Left ventricle myocardium inferior (tissue), 1 donor: ENCODE results near the gene SLC24A3. TPM values are rescaled to one million over a fixed set of nuclear protein-coding genes. Genes with fewer than 3 reads are reported as not detected.

Source experiments
- DNase-seq: peaks from one replicate; pipeline ENCODE4 v3.0.0-alpha.2; 2020
- H3K27ac ChIP-seq: fragments of 200-600 bp; replicated peaks from 2 replicates; pipeline ENCODE4 v1.8.0; 2021
- H3K27me3 ChIP-seq: fragments of 200-600 bp; 2 replicates; pipeline ENCODE4 v1.8.0; 2021; ENCODE audit warnings: low read depth
- H3K36me3 ChIP-seq: fragments of 200-600 bp; 2 replicates; pipeline ENCODE4 v1.8.0; 2021
- H3K4me1 ChIP-seq: fragments of 200-600 bp; 2 replicates; pipeline ENCODE4 v1.8.0; 2021
- H3K4me3 ChIP-seq: fragments of 200-600 bp; 2 replicates; pipeline ENCODE4 v1.8.0; 2021; ENCODE audit warnings: mild to moderate bottlenecking, moderate library complexity
- H3K9me3 ChIP-seq: fragments of 200-600 bp; replicated peaks from 2 replicates; pipeline ENCODE4 v1.8.0; 2021
- intact Hi-C: fragments of 100-400 bp; cut with micrococcal nuclease; formaldehyde crosslinking; loops from one replicate; pipeline ENCODE4 v1.11.0; 2022
- total RNA-seq: library from RNA; stranded (reverse); fragmentation: NEBNext Ultra II Directional; extraction: Animal tissue kit (Norgen Biotek cat#: 25700); gene quantifications from one replicate; pipeline ENCODE4 v1.2.1, GENCODE V29; 2021
- TF ChIP-seq, protein P1 (sequence below): fragments of 200-600 bp; IDR thresholded peaks from 2 replicates; pipeline ENCODE4 v1.8.0; 2021; ENCODE audit warnings: antibody characterized with exemption, mild to moderate bottlenecking, borderline replicate concordance
- donor health status: DM: no; HTN: yes; CAD: no; lungs with severe emphysema.

Gene SLC24A3
- total RNA-seq, 1 donor from 2014 or later: 1.3 TPM

DNA sequence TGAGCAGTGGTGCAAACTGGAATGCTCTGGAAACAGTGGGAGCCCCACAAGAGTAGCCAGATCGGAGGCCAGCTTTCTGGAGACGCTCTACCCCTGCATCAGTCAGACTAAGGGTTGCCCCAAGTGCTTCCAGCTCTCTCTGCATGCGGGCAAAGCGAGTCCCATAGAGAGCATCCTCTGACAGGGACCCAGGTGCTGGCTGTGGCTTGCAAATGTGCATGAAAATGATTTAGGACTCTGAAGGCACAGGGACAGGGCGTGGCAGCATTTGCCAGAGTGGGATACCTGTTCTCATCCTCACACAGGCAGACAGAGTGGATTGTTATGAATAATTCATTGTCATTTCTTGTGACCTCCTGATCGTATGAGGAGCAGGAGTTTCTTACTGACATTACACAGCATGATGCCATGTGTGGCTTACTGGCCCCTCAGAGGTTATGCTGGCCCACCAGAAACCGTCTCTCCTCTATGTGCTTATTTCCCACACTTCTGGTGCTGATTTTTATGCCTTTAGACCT is 555.9 kb downstream of the SLC24A3 start:
- H3K9me3 ChIP-seq: no peaks in the 10 kb centered on the region
- peaks cover 60% of the 10 kb centered on the region for H3K4me1 ChIP-seq
- no peak for DNase-seq
- TF ChIP-seq, protein P1, sequence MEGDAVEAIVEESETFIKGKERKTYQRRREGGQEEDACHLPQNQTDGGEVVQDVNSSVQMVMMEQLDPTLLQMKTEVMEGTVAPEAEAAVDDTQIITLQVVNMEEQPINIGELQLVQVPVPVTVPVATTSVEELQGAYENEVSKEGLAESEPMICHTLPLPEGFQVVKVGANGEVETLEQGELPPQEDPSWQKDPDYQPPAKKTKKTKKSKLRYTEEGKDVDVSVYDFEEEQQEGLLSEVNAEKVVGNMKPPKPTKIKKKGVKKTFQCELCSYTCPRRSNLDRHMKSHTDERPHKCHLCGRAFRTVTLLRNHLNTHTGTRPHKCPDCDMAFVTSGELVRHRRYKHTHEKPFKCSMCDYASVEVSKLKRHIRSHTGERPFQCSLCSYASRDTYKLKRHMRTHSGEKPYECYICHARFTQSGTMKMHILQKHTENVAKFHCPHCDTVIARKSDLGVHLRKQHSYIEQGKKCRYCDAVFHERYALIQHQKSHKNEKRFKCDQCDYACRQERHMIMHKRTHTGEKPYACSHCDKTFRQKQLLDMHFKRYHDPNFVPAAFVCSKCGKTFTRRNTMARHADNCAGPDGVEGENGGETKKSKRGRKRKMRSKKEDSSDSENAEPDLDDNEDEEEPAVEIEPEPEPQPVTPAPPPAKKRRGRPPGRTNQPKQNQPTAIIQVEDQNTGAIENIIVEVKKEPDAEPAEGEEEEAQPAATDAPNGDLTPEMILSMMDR: no peak
- intact Hi-C loops: no loop called here
- H3K36me3 ChIP-seq: peaks cover 9% of the 10 kb centered on the region
- H3K4me3 ChIP-seq: no peak overlapping the region
- no peak overlapping the region for H3K27ac ChIP-seq
- H3K27me3 ChIP-seq: no peaks in the 10 kb centered on the region

DNA sequence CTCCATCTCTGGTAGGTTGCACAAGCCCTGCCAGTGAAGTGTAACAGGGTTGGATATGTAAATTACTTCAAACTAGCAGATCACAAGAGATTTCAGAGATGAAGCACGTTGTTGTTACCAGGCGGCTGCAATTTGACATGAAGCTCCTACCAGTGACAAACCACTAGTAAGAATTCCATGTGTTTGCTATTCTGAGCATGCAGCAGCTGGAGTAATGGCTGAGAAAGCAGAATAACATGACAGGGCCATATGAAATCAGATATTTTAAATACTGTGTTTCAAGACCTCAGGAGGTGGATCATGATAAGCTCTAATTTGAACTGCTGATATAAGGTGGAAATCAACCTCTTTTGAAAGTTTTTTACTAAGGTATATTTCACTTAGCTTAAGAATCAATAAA is 557.1 kb downstream of the SLC24A3 start:
- Histone ChIP-seq H3K4me3 (no peak overlapping the region), H3K27ac (no peak overlapping the region), H3K27me3 (no peaks in the 10 kb centered on the region), H3K4me1 (peaks cover 66% of the 10 kb centered on the region), H3K9me3 (no peaks in the 10 kb centered on the region), H3K36me3 (peaks cover 9% of the 10 kb centered on the region)
- TF ChIP-seq, protein P1: no peak
- no peak for DNase-seq
- intact Hi-C loops: no loop called here

DNA sequence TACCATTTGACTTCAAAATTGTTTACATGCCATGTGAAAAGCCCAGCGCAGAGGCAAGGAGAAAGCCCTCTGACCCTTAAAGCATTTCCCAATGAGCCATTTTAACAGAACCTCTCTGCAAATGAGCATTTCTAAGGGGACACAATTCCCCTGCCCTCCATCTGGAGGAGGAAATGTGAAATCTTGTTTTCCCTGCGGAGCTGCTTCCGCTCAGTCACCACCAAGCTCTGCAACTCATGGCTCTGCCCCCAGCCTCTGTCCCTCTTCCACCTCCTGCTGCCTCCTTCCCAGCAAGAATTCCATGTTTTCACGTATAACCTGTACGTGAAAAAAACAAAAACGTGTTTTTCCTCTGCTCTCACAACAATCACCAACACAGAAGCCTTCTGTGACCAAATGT is 557.9 kb downstream of the SLC24A3 start:
- Histone ChIP-seq H3K4me1 (peaks cover 67% of the 10 kb centered on the region), H3K36me3 (peaks cover 9% of the 10 kb centered on the region), H3K4me3 (no peak overlapping the region), H3K9me3 (no peaks in the 10 kb centered on the region), H3K27me3 (no peaks in the 10 kb centered on the region), H3K27ac (peak overlapping the region; percentile 18)
- TF ChIP-seq, protein P1: no peak
- DNase-seq: no peak
- intact Hi-C loops: no loop called here

DNA sequence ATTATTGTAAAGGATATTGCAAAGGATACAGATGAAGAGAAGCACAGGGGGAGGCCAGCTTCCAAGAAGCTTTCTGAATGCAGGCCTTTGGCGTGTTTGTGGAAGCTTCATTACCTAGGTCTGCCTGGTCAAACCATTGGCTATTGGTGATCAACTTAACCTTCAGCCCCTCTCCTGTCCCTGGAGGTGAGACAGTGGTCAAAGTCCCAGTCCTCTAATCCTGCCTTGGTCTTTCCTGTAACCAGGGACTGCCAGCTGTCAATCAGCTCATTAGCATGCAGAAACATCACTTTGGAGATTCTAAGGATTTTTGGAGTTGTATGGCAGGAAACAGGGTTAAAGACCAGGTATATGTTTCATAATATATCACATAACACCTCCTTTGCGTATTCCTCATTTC is 558.6 kb downstream of the SLC24A3 start:
- Histone ChIP-seq H3K9me3 (no peaks in the 10 kb centered on the region), H3K27ac (no peak overlapping the region), H3K4me3 (no peak overlapping the region), H3K36me3 (peaks cover 9% of the 10 kb centered on the region), H3K4me1 (peaks cover 73% of the 10 kb centered on the region), H3K27me3 (no peaks in the 10 kb centered on the region)
- intact Hi-C loops: no loop called here
- DNase-seq: no peak
- TF ChIP-seq, protein P1: no peak
